ENCODE measurements around the gene IQCC. TPM values are rescaled to one million over a fixed set of nuclear protein-coding genes. Genes with fewer than 3 reads are reported as not detected.
"Not testable (repeated sequence)": the region's sequence is repeated elsewhere in the genome, so short reads cannot be mapped to it uniquely, and the experiment has no call there.

IQCC gene
- total RNA-seq: 1 to 10 TPM in 1 of 2 donors, under 1 TPM in 1; 0.33 to 1.1 TPM
- long read RNA-seq, donor 1, partial matches to known transcripts: 0 of 12 reads
- long read RNA-seq, donor 1, other reads (novel, unspliced or antisense): 11 of 12 reads
- long read RNA-seq, donor 2, partial matches to known transcripts: 2 of 6 reads
- long read RNA-seq, donor 2, other reads (novel, unspliced or antisense): 0 of 6 reads

- peak; percentile 96 for DNase-seq (ENCODE audit: low spot score)
- intact Hi-C loops (cut with DNase I): loop anchor here in 1 of 2 donors (5.0 kb wide), 1 partner anchor 1402 kb away; no protein-coding TSS in a partner anchor
Measured at GRCh38 chr1:32205401-32206370, at the start of gene IQCC. Gene IQCC (plus strand): TSS chr1:32205671. CDS start chr1:32205682, 11 bp downstream.

DNA sequence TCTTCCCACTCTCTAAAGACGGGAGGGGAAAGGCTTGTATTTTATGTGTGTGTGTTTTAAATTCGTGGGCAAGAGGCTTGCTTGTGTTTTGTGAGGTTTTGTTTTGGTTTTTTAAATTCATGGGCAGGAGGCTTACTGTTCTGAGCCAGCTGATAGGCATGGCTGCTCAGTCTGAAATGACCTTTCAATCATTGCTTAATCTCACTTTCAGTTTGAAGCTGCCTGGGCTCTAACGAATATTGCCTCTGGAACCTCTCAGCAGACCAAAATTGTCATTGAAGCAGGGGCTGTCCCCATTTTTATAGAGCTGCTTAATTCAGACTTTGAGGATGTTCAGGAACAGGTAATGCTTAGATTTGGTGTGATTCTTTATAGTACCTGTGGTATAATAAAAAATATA lies 46.3 kb upstream of the IQCC start:
- no peak for DNase-seq (ENCODE audit: low spot score)
- intact Hi-C loops (cut with DNase I): no loop called here

DNA sequence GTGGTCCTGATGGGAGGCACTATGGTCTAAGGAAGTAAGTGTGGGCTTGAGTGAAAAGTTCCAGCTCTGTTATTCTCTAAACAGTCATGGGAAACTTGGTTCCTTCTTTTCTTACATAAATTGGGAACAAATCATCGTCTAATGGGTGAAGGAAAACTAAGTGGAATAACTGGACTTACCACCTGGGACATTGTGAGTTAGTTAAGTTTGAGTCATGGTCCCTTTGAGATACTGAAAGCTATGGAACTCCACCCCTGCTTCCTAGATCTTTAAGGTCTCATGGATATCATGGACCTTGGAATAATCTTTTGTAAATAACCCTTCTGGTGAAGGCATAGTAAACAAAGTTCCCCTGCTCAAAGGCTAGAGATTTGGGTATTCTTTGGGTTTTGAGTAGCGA lies 42.1 kb upstream of the IQCC start:
- intact Hi-C loops (cut with DNase I): no loop called here
- DNase-seq (ENCODE audit: low spot score): no peak

DNA sequence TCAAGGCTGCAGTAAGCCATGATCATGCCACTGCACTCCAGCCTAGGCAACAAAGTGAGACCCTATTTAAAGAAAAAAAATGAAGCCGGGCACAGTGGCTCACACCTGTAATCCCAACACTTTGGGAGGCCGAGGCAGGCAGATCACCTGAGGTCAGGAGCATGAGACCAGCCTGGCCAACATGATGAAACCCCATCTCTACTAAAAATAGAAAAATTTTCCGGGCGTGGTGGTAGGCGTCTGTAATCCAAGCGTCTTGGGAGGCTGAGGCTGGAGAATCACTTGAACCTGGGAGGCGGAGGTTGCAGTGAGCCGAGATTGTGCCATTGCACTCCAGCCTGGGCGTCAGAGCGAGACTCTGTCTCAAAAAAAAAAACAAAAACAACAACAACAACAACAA lies 39.8 kb upstream of the IQCC start:
- DNase-seq (ENCODE audit: low spot score); intact Hi-C loops (cut with DNase I): not testable (repeated sequence)

- intact Hi-C loops (cut with DNase I): no loop called here
Measured at GRCh38 chr1:32170991-32171390, 34.5 kb upstream of the IQCC start.

GRCh38 chr1:32172621-32173245 lies 32.7 kb upstream of the IQCC start:
- intact Hi-C loops (cut with DNase I): no loop called here

More at GRCh38 chr1:32170991-32171390, 34.5 kb upstream of the IQCC start:
- no peak for DNase-seq (ENCODE audit: low spot score)

DNA sequence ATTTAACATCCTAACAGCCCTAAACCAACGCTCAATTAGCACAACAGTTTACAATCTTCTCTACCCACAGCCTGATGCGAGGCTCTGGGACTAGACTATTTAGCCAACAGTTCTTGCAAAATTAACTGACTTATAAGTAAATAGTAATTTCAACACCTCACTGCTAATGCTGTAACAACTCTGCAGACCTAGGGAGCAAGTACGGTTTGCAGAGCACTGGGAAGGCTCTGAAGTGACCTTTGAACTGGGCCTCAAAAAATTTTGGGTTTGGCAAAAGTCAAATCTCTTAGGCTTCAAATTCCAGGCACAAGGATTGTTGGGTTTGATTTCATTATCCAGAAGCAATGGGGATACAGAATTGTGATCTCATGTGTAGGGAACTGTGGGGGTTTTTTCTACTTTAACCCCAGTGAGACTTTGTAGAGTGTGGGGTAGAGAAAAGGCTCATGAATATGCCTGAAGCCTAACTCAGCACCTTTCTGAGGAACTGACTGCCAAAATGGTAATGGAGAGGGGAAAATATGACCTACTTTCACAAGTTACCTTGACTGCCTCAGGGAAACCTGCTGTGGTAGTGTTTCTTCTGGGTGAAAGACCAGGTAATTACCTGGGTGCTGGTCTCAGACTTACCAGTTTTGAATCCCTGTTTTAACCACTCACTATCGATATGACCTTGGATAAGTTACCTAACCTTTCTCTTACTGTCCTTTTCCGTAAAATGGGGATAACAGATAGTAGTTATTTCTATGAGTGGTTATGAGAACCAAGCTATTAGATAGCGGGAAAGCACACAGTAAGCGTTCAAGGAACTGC lies 26.9 kb upstream of the IQCC start:
- intact Hi-C loops (cut with DNase I): no loop called here
- no peak for DNase-seq (ENCODE audit: low spot score)

More at GRCh38 chr1:32172621-32173245, 32.7 kb upstream of the IQCC start:
- no peak for DNase-seq (ENCODE audit: low spot score)

GRCh38 chr1:32179193-32179442 lies 26.4 kb upstream of the IQCC start:
- intact Hi-C loops (cut with DNase I): no loop called here

DNA sequence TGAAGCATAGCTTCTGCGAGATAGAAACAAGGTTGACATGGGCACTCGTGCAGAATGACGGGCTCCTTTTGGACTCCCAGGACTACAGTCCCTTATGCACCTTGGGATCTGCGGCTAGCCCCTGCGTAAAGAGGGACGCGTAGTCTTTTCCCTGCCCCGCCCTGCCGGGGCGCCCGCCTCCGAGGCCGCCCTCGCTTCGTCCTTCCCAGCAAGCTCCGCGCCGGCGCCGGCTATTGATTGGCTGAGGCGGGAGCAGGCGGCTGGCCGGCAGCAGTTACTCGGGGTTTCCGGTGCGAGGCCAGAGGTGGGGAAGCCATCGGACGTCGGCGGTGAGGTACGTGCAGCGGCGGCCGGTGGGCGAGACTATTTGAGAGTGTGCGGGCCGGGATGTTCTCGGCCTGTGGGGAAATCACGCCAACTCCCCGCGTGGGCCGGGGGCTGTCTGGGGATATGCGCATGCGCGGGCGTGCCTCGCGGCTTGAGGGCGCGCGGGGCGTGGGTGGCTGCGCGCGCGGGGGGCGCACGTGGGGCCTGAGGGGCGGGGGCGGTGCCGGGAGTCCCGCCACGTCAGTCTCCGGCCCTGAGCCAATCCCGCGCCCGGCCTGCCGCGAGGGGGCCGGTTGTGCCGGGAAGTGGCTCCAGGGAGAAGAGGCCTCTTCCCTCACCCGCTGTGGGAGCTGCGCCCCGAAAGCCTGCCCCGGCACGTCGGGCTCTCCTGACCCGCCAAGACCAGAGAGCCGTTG lies 25.9 kb upstream of the IQCC start, which contains the start of gene TXLNA:
TXLNA (plus strand) TSS at position 233 of the 743 bp plus-strand sequence. CDS start 671 bp downstream, outside the sequence.
- intact Hi-C loops (cut with DNase I): no loop called here
- DNase-seq (ENCODE audit: low spot score): peak; percentile 99

More at GRCh38 chr1:32179193-32179442, 26.4 kb upstream of the IQCC start:
- no peak for DNase-seq (ENCODE audit: low spot score)

GRCh38 chr1:32180186-32181060 lies 25.0 kb upstream of the IQCC start:
- DNase-seq (ENCODE audit: low spot score): peak; percentile 87
- intact Hi-C loops (cut with DNase I): no loop called here

DNA sequence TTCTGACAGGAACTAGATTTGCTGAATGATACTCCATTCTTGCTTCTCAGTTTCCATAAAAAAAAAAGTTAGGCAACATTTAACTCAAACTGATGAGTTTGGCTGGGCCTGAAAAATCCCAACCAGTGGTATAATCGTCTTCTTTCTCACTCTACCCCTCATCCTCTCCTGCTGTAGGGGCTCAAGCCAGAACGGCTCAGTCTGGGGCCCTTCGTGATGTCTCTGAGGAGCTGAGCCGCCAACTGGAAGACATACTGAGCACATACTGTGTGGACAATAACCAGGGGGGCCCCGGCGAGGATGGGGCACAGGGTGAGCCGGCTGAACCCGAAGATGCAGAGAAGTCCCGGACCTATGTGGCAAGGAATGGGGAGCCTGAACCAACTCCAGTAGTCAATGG lies 24.4 kb upstream of the IQCC start:
- no peak for DNase-seq (ENCODE audit: low spot score)
- intact Hi-C loops (cut with DNase I): no loop called here

- intact Hi-C loops (cut with DNase I): no loop called here
- no peak for DNase-seq (ENCODE audit: low spot score)
Measured at GRCh38 chr1:32181563-32181962, 23.9 kb upstream of the IQCC start.

DNA sequence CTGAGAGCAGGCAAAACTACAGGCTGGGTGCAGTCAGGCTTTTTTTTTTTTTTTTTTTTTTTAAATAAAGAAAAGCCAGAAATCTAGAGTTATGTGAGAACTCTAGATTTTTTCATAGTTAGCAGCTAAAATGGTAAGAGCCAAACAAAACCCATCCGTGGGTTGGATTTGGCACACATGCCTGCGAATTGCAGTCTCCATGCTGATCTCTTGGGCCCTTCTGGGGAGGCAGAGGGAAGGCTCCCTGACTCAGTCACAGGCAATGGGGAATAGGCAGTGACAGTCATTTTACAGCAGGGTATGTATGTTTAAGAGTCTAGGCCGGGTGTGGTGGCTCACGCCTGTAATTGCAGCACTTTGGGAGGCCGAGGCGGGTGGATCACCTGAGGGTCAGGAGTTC lies 23.4 kb upstream of the IQCC start:
- no peak for DNase-seq (ENCODE audit: low spot score)
- intact Hi-C loops (cut with DNase I): no loop called here

GRCh38 chr1:32184650-32185049 lies 20.8 kb upstream of the IQCC start:
- DNase-seq (ENCODE audit: low spot score): no peak
- intact Hi-C loops (cut with DNase I): no loop called here

DNA sequence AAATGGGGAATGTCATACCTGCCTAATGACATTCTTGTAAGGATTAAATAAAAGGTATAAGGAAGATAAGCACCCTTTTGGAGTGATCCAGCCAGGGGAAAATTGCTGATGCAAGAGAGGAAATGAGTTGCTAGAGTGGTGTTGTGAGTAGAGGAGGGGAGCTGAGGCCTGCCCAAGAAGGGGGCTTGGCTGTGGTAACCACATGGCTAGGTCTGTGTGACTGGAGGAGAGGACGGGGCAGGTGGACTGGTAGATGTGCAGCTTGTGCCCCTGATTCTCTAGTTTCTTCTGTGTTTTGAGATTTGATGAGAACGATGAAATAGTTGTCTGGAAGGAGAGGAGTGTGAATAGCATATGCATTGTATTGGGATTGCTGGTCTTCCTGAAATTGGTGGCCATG lies 19.4 kb upstream of the IQCC start:
- peak; percentile 10 for DNase-seq (ENCODE audit: low spot score)
- intact Hi-C loops (cut with DNase I): no loop called here

GRCh38 chr1:32186491-32186890 lies 19.0 kb upstream of the IQCC start:
- intact Hi-C loops (cut with DNase I): no loop called here
- DNase-seq (ENCODE audit: low spot score): no peak

- peak; percentile 16 for DNase-seq (ENCODE audit: low spot score)
- intact Hi-C loops (cut with DNase I): no loop called here
Measured at GRCh38 chr1:32187850-32188249, 17.6 kb upstream of the IQCC start.
